Measurements from ENCODE around the gene TRAPPC12.

The TRAPPC12 gene

GRCh38 chr2:3408781-3409180 is 29.3 kb downstream of the TRAPPC12 start:
- DNase-seq (ENCODE audit: low read depth) = no peak

GRCh38 chr2:3409627-3410170 is 30.2 kb downstream of the TRAPPC12 start:
- no peak for DNase-seq (ENCODE audit: low read depth)

- DNase-seq (ENCODE audit: low read depth) = no peak
Observed at GRCh38 chr2:3411103-3411502, 31.6 kb downstream of the TRAPPC12 start.

- no peak for DNase-seq (ENCODE audit: low read depth)
Observed at GRCh38 chr2:3413697-3414096, 34.2 kb downstream of the TRAPPC12 start.

GRCh38 chr2:3414133-3414860 is 34.8 kb downstream of the TRAPPC12 start:
- DNase-seq (ENCODE audit: low read depth) = no peak

GRCh38 chr2:3418766-3419404 is 39.4 kb downstream of the TRAPPC12 start:
- DNase-seq (ENCODE audit: low read depth) = no peak

- DNase-seq (ENCODE audit: low read depth) = no peak
Observed at GRCh38 chr2:3420076-3420768, 40.7 kb downstream of the TRAPPC12 start.

GRCh38 chr2:3420769-3421397 is 41.4 kb downstream of the TRAPPC12 start:
- no peak for DNase-seq (ENCODE audit: low read depth)

GRCh38 chr2:3421580-3421979 is 42.1 kb downstream of the TRAPPC12 start:
- no peak for DNase-seq (ENCODE audit: low read depth)

- no peak for DNase-seq (ENCODE audit: low read depth)
Observed at GRCh38 chr2:3422161-3422779, 42.8 kb downstream of the TRAPPC12 start.

GRCh38 chr2:3423492-3424170 is 44.1 kb downstream of the TRAPPC12 start:
- peak; percentile 64 for DNase-seq (ENCODE audit: low read depth)

GRCh38 chr2:3424171-3424795 is 44.8 kb downstream of the TRAPPC12 start:
- no peak for DNase-seq (ENCODE audit: low read depth)

- DNase-seq (ENCODE audit: low read depth) = no peak
Observed at GRCh38 chr2:3426615-3427014, 47.1 kb downstream of the TRAPPC12 start.

- no peak for DNase-seq (ENCODE audit: low read depth)
Observed at GRCh38 chr2:3427272-3427671, 47.8 kb downstream of the TRAPPC12 start.

GRCh38 chr2:3428577-3428976 is 49.1 kb downstream of the TRAPPC12 start:
- DNase-seq (ENCODE audit: low read depth) = no peak

GRCh38 chr2:3429066-3429610 is 49.6 kb downstream of the TRAPPC12 start:
- no peak for DNase-seq (ENCODE audit: low read depth)

GRCh38 chr2:3430172-3430571 is 50.7 kb downstream of the TRAPPC12 start:
- no peak for DNase-seq (ENCODE audit: low read depth)

GRCh38 chr2:3430740-3431490 is 51.4 kb downstream of the TRAPPC12 start:
- no peak for DNase-seq (ENCODE audit: low read depth)

- no peak for DNase-seq (ENCODE audit: low read depth)
Observed at GRCh38 chr2:3432067-3432466, 52.6 kb downstream of the TRAPPC12 start.

Measured in activated T-helper 9 cell treated with anti-CD3 and anti-CD28 coated beads, Interleukin-2, amount 50 U/mL, for 16 hours (primary cell).